Fibroblast of skin of left biceps (primary cell): ENCODE results near the gene FRMD5.
"Not testable (repeated sequence)": the region's sequence is repeated elsewhere in the genome, so short reads cannot be mapped to it uniquely, and the experiment has no call there.

Experiments
- DNase-seq, 2 experiments: peaks; one replicate each; pipeline ENCODE4 v3.0.0-alpha.2; 2013; ENCODE audit warnings: low read depth in 2 of 2

FRMD5 gene

DNA sequence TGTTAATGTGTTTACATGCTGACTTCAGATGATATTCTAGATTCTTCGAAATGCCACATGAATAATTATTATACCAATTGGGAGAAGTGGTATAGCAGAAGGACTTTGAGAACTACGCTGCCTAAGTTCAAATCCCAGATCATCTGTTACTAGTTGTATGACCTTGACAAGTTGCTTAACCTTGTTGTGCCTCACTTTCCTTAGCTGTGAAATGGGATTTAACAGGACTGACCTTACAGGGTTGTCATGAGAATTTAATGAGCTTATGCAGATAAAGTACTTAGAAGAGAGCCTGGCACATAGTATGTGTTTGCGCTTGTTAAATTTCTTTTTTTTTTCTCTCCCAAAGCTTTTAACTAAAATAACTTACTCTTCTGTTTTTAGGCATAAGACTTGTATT is 343.8 kb downstream of the FRMD5 start:
- DNase-seq: no peak

DNA sequence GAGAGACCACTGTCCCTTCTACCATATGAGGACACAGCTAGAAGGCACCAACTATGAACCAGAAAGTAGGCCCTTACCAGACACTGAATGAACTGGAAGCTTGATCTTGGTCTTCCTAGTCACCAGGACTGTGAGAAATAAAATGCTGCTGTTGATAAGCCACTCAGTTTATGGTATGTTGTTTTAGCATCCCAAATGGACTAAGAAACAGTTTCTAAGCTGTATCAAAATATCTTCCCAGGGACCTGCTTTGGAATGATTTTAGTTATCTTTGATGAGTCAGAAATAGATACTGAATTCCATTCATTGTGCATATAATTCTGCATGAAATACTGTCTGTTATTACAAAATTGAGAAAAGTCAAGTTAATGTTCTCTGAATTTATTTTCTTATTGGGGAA is 349.6 kb downstream of the FRMD5 start:
- DNase-seq: no peak

GRCh38 chr15:43832485-43832884 is 362.6 kb downstream of the FRMD5 start:
- not testable (repeated sequence) for DNase-seq

GRCh38 chr15:43831519-43832052 is 363.5 kb downstream of the FRMD5 start:
- not testable (repeated sequence) for DNase-seq

DNA sequence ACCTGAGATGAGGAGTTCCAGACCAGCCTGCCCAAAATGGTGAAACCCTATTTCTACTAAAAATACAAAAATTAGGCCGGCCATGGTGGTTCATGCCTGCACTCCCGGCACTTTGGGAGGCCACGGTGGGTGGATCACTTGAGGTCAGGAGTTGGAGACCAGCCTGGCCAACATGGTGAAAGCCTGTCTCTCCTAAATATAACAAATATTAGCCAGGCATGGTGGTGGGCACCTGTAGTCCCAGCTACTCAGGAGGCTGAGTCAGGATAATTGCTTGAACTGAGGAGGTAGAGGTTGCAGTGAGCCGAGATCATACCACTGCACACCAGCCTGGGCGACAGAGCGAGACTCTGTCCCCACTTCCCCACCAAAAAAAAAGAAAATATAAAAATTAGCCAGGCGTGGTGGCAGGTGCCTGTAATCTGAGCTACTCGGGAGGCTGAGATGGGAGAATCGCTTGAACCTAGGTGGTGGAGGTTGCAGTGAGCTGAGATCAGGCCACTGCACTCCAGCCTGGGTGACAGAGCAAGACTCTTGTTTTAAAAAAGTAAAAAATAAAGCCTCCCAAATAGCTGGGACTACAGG is 364.3 kb downstream of the FRMD5 start:
- not testable (repeated sequence) for DNase-seq

GRCh38 chr15:43829951-43830540 is 365.0 kb downstream of the FRMD5 start:
- not testable (repeated sequence) for DNase-seq

GRCh38 chr15:43828061-43828657 is 366.9 kb downstream of the FRMD5 start:
- no peak for DNase-seq

DNA sequence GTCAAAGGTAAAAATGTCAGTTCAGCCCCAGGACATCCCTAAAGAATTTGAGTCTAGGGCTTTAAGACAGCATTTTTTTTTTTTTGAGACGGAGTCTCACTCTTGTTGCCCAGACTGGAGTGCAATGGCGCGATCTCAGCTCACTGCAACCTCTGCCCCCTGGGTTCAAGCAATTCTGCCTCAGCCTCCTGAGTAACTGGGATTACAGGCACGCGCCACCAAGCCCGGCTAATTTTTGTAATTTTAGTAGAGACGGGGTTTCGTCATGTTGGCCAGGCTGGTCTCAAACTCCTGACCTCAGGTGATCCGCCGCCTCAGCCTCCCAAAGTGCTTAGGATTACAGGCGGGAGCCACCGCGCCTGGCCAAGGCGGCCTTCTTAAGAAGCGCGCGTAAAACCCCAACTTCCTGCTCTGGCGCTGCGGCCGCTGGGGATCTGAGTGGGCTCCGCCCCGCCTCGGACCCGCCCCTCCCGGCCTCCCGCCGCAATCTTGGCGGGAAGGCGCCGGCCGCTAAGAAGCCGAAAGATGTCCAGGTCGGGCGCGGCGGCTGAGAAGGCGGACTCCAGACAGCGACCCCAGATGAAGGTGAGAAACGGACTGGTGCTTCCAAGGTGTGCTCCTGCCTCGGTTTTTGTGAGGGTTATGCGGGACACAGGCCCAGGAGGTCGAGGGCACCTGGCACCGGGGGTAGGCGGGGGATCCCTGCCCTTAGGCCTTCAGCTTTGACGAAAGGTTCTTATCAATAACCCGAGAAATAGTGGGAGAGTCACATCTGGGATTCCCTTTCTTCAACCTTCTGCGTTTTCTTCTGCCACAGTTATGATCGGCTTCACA is 368.3 kb downstream of the FRMD5 start, which contains the start of gene WDR76:
TSS of gene WDR76 (plus strand) at position 495 of the 834 bp plus-strand sequence. CDS start at position 526, 31 bp downstream.
- DNase-seq: peak; percentile 37 to 40

GRCh38 chr15:43826029-43826507 is 369.0 kb downstream of the FRMD5 start:
- DNase-seq: no peak

- DNase-seq: not testable (repeated sequence)
Measured at GRCh38 chr15:43825305-43825704, 369.8 kb downstream of the FRMD5 start.

- peak; percentile 92 for DNase-seq
Measured at GRCh38 chr15:43824302-43825246, 370.5 kb downstream of the FRMD5 start, which contains the start of gene MFAP1. MFAP1 (minus strand) TSS chr15:43824690; CDS start chr15:43824569, 121 bp downstream.

GRCh38 chr15:43821505-43821904 is 373.6 kb downstream of the FRMD5 start:
- no peak for DNase-seq
